Activated gamma-delta T cell treated with Interleukin-2 at 50 U/mL for 16 hours (primary cell): ENCODE results near the gene C1orf122.

Experiments
- DNase-seq: peaks from one replicate; pipeline ENCODE4 v3.0.0-alpha.2; 2020

C1orf122 gene

GRCh38 chr1:37802439-37802838 lies 5.2 kb upstream of the C1orf122 start:
- DNase-seq, result no peak

DNA sequence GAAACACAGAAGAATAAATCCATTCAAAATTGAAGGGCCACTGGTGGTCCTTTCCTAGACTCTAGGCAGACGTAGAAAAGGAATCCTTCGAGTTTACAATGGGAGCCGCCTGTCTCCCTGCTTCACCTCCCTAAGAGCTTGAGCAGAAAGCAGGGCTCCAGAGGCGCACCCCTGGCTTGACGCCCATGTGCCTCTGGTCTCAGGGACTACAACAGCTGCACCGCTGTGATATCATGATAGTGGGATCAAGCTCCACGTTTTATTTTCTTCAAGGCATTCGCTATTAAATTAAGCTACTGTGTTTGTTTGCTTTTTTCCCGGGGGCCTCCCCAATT lies 403 bp upstream of the C1orf122 start:
- no peak for DNase-seq

DNA sequence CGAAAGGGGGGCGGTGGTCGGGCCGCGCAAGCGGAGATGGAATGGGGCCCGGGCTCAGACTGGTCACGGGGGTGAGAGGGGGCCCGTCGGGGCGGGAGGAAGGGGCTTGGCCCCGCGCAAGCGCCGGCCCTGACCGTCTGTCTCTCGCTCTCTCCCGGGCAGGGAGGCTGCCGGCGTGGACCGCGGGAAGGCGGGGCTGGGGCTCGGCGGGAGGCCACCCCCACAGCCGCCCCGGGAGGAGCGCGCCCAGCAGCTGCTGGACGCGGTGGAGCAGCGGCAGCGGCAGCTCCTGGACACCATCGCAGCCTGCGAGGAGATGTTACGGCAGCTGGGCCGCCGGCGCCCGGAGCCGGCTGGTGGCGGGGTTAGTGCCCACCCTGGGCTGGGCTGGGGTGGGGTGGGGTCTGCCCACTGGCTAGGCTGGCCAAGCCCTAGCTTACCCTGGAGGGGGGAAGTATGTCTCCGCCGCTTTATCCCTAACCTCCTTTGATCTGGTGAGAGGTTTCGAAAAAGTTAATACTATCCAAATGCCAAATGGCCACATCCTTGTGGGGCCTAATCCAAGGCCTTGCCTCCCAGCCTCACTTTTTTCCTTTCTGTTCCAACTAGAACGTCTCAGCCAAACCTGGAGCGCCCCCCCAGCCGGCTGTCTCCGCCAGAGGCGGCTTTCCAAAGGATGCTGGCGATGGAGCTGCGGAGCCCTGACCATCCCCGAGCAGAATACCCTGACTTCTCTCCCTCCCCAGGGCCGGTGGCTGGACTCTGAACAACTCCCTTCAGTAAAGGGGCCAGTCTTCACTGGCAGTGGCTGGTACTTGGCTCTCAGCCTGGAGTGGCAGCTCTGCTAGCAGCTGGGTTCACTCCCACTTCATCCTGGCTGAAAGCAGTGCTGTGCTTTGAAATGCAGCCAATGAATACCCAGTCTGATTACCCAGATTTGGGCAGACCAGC lies 1.1 kb downstream of the C1orf122 start:
- DNase-seq, result no peak

DNA sequence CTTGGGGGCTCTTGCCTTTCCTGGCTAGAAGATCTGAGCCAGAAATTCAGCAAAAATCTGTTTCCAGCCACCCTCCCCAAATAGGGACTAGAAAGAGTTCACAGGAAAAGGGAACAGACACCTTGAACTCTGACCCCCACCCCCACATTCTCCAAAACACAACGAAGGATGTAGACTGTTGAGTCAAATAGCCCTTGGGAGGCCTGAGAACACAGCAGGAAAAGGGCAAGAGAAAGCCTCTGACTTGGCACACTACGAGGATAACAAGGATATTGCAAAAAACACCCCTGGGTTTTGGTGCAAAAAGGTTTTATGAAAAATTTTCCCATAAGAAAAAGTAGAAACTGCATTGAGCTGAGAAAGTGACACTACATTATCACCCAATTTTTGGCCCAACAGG lies 2.4 kb downstream of the C1orf122 start:
- DNase-seq, result no peak

GRCh38 chr1:37811027-37811655 lies 3.6 kb downstream of the C1orf122 start:
- DNase-seq, result peak; percentile 47

GRCh38 chr1:37813529-37814145 lies 6.0 kb downstream of the C1orf122 start:
- no peak for DNase-seq

- DNase-seq, result no peak
Measured at GRCh38 chr1:37814252-37814651, 6.7 kb downstream of the C1orf122 start.

GRCh38 chr1:37817481-37817880 lies 9.9 kb downstream of the C1orf122 start:
- no peak for DNase-seq

DNA sequence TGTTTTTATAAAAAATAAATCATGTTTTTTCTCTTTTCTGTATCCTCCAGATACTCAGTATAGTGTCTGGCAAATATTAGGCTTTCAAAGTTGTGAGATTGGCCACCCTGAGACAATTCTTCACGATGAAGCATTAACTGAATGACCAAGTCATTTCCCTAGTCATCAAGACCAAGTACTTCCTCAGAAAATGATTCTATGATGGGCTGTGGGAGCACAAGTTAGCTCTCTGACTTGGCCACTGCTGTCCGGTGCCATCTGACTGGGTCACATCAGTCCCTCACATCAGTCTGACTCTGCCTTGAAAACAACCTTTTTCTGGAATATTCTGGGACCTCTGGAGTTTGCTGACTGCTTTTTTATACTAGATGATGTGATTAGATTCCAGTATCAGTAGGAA lies 13.9 kb downstream of the C1orf122 start:
- DNase-seq, result no peak

DNA sequence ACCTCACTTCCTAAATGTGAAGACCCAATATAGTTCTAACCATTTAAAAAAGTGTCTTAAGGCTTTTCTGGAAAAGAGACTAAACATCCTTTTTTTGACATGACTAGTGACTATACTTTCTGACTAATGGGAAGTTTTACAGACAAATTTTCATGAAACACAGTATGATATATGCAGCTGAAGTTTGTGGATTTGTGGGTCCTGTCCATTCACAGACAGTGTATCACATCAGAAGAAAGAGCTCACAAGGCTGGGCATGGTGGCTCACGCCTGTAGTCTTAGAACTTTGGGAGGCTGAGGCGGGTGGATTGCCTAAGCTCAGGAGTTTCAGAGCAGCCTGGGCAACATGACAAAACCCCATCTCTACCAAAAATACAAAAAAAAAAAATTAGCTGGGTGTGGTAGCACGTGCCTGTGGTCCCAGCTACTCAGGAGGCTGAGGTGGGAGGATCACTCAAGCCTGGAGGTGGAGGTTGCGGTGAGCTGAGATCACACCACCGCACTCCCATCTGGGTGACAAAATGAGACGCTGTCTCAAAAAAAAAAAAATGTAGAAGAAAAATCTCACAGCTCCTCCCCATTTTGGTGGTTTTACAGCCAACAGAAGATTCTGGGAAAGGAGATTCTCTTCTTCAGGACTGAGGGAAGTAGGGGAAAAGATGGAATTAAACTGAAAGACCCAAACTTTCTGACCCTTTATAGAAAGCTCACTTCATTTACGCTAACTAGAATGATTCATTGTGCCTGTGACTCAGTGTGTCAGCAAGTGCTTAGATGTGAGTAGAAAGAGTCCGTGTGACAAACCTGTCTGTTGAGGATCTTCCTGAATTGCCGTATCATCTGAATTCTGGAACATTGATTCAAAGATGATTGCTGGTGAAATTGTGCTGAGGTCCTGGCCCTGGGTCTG lies 15.6 kb downstream of the C1orf122 start:
- no peak for DNase-seq

DNA sequence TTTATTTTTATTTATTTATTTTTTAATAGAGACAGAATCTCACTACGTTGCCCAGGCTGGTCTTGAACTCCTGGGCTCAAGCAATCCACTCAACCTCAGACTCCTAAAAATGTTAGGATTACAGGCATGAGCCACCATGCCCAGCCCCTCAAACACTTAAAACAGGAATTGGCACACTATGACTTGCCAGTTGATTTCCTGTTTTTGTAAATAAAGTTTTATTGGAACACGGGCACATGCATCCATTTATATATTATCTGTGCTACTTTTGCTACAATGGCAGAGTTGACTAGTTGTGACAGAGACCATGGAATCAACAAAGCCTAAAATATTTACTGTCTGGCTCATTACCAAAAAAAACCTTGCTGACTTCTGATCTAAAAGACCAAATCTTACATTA lies 16.4 kb downstream of the C1orf122 start:
- no peak for DNase-seq

DNA sequence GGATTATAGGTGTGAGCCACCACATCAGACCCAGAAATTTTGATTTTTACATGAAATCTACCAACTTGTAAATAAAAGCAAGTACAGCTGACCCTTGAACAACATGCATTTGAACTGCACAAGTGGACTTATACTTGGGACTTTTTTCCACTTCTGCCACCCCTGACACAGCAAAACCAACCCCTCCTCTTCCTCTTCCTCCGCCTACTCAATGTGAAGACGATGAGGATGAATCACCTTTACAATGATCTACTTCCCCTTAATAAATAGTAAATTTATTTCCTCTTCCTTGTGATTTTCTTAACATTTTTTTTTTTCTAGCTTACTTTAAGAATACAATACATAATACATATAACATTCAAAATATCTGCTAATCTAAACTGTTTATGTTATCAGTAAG lies 17.9 kb downstream of the C1orf122 start:
- DNase-seq, result no peak

GRCh38 chr1:37828410-37829074 lies 21.0 kb downstream of the C1orf122 start:
- DNase-seq, result no peak

DNA sequence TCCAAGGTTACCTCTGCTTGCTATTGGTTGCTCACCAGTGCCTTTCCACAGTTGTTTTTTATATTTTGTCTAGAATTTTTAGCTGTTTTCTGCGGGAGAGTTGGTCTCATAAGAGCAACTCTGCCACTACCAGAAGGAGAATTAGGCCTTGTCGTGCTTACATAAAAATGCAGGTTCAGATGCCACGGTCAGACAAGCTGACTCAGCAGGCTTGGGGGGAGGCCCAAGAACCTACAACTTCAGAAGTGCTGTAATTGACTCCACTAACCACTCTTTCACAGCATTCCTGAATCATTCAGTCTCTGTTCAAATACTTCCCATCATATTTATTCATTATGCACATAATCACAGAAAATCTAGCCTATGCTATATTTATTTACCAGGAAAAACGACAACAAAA lies 23.5 kb downstream of the C1orf122 start:
- no peak for DNase-seq

DNA sequence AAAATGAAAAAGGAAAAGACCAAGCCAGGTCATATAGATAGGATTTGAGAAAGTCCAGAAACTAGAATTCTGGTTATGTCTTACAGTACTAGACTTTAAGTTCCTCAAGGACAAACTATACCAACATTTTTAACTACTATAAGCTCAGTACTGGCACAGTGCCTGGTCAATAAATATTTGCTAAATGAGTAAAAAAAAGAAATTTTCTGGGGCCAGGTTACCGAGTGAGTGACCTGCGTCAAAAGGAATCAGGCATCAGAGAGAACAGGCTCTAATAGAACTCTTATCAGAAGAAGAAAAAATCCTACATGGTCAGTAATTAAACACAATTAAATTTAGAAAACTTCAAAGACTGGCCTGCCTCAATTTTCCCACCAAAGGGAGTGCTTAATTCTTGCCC lies 24.2 kb downstream of the C1orf122 start:
- DNase-seq, result no peak

DNA sequence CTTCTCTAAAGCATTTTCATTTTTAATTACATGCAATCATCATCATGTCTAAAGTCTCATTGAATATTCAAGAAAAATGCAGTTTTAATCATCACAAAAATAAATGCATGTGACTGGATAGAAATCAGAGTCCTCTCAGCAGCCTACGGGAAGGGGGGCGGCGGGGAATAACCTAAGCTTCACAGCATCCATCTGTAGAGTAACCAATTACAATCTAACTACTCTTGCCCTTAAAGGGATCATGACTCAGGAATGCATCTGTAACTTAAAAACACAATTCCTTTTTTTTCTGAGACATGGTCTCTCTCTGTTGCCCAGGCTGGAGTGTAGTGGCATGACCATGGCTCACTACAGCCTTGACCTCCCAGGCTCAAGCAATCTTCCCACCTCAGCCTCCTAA lies 29.2 kb downstream of the C1orf122 start:
- no peak for DNase-seq

DNA sequence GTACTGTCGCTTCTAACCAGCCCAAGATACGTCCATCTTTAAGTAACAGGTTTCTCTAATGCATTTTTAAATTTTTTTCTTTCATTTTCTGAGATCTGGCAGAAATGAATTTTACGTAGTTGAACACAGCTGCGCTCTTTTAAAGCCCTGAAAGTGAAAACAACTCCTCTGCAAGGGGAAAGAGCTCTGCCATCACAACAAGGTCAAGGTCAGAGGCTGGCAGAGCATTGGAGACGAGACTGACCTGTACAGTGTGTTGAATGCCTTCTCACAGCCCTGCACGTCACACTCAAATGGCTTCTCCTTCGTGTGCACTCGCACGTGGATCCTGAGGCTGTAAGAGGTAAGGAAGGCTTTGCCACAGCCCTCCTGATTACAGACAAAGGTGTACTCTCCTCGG lies 32.1 kb downstream of the C1orf122 start:
- DNase-seq, result no peak

GRCh38 chr1:37840711-37841110 lies 33.1 kb downstream of the C1orf122 start:
- no peak for DNase-seq

- no peak for DNase-seq
Measured at GRCh38 chr1:37841652-37842051, 34.1 kb downstream of the C1orf122 start.

- no peak for DNase-seq
Measured at GRCh38 chr1:37844536-37844935, 36.9 kb downstream of the C1orf122 start.

DNA sequence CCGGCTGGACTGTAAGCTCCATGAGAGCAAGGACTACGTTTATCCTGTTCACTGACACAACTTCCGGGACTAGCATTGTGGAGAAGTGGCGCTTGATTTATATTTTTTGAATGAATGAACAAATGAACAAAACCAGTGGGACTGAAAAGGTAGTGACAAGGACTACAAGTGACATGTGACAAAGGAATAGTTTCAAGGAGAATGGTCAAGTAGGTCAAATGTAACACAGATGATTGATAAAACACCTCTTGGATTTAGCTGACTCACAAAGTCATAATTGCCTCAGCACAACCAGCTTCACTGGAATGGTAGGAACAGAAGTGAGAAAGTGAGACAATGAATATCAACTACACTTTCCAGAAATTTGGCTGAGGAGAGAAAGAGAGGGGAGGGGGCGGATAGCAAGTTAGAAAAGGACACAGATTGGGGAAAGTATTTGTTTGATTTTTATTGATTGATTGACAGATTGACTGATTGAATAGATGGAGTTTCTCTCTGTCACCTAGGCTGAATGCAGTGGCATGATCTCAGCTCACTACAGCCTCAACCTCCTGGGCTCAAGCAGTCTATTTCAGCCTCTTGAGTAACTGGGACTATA lies 37.6 kb downstream of the C1orf122 start:
- no peak for DNase-seq

DNA sequence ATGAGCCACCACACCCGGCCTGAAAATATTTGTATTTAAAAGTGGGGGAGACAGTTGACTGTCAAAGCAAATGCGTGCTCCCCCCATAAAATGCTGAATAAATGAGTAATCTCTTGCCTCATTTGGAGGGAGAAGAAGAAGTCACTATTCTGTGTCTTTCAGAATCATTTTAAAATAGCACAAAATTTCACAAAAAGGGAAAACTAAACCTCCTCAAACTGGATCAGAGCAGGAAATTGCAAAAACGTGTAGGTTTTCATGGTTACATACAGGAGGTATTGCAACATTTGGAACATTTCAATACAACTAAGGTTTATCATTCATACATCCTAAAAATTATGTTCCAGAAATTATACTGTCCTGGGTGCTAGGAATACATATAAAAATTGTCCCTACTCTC lies 38.2 kb downstream of the C1orf122 start:
- no peak for DNase-seq
